ENCODE results near the gene CYP1B1.

- TF ChIP-seq EZH2 (IDR thresholded peaks at IDR 0.05; ENCODE audit: insufficient read depth, poor library complexity, severe bottlenecking): no peak
- no peak for TF ChIP-seq EZH2phosphoT487 (IDR thresholded peaks at IDR 0.05; ENCODE audit: insufficient read depth, low read depth)
These were observed 9.4 kb downstream of the CYP1B1 start for GRCh38 chr2:38066421-38067115.
